ENCODE results near the gene TRMT61B.

The TRMT61B gene

GRCh38 chr2:28869494-28870145 is 489 bp downstream of the TRMT61B start:
- DNase-seq (ENCODE audit: low read depth, low spot score) = no peak
- H3K27ac ChIP-seq = peak overlapping the region; percentile 50

DNA sequence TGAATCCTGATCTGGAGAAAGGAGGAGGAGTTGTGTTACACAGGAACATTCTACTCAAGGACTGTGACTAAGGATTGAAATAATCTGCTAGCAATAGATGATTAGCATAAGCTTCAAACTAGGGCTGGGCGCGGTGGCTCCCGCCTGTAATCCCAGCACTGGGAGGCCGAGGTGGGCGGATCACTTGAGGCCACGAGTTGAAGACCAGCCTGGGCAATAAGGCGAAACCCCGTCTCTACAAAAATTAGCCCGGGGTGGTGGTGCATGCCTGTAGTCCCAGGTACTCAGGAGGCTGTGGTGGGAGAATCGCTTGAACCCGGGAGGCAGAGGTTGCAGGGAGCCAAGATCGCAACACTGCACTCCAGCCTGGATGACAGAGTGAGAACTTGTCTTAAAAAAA is 1.5 kb downstream of the TRMT61B start:
- DNase-seq (ENCODE audit: low read depth, low spot score) = no peak
- H3K27ac ChIP-seq = no peak overlapping the region

GRCh38 chr2:28855977-28856376 is 14.1 kb downstream of the TRMT61B start:
- no peak overlapping the region for H3K27ac ChIP-seq
- no peak for DNase-seq (ENCODE audit: low read depth, low spot score)

DNA sequence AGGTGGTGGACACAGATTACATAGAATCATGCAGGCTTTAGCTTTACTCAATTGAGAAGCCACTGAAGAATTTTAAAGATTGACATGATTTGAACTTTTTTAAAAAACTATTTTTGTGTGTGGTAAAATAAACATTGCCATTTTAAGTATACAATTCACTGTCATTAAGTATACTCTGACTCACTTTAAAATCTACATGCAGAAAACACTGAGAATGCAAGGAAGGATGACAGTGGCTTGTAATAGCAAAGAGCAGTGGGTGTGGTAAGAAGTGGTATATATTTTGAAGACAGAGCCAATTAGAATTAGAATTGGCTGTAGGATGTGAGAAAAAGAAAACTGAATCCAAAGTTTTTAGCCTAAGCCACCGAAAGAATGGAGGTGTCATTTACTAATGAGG is 14.9 kb downstream of the TRMT61B start:
- H3K27ac ChIP-seq = no peak overlapping the region
- no peak for DNase-seq (ENCODE audit: low read depth, low spot score)

GRCh38 chr2:28842042-28842441 is 28.1 kb downstream of the TRMT61B start:
- no peak for DNase-seq (ENCODE audit: low read depth, low spot score)
- H3K27ac ChIP-seq = no peak overlapping the region

DNA sequence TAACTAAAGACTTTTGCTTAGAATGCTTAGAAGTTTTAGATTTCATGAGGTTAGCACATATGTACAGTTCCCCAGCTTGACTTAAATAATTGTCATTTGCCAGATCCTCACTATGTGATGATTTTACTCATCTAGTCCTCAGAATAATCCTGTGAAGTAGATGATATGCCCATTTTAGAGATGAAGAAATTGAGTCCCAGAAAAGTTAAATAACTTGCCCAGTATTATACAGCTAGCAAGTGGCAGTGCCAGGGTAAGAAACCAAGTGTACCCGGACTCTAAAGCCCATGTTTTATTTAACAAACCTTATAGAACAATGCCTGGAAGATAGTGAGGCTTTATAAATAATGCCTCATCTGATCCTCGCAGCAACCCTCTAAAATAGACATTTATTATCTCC is 31.1 kb downstream of the TRMT61B start:
- no peak for DNase-seq (ENCODE audit: low read depth, low spot score)
- H3K27ac ChIP-seq = no peak overlapping the region

DNA sequence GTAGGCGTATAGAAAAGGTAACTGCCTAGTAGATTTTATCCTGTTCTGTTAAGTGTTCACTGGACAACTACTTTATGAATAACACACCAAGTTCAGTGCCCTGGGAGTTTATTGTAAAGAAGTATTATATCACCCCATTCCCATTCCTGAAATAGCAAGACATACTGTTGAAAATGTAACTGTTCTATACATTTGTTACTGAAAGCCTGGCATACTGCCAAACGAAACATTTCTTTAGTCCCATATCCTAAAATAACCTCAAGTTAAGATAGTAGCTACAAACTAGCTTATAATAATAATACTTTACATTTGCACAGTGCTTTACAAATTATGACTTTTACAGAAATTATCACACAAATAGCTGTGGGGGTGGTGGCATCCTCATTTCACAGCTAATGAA is 34.3 kb downstream of the TRMT61B start:
- no peak overlapping the region for H3K27ac ChIP-seq
- DNase-seq (ENCODE audit: low read depth, low spot score) = no peak

DNA sequence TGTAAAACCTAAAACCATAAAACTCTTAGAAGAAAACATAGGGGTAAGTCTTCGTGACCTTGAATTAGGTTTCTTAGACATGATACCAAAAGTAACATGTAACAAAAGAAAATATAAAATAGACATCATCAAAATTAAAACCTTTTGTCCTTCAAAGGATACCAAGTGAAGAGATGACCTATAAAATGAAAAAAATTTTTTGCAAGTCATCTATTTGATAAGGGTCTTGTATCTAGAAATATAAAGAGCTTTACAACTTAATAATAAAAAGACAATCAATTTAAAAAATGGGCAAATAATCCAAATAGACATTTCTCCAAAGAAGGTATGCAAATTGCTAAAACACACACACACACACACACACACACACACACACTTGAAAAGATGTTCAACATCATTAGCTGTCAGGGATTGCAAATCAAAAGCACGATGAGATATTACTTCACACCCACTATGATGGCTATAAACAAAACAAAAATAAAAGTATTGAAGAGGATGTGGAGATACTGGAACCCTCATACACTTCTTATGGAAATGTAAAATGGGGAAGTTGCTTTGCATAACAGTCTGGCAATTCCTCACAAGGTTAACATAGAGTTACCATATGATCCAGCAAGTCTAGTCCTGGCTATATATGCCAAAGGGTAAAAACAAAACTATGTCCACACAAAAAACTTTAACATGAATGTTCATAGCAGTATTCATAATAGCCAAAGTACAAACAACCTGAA is 36.2 kb downstream of the TRMT61B start:
- DNase-seq (ENCODE audit: low read depth, low spot score) = no peak
- no peak overlapping the region for H3K27ac ChIP-seq

DNA sequence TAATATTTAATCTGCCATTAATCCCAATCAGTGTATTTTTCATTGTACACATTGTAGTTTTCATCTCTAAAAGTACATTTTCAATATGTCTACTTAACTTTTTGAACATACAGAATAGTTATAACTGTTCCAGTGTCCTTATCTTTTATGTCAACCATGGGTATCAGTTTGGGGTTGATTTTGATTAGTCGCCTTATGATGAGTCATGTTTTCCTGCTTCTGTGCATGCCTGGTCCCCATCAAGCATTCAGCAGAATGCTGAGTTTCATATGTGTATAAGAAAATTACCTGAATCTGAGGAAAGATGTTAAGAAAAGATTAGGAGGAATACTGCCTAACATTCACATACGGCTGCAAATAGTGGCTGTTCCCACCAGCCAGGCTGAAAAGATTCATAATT is 41.7 kb downstream of the TRMT61B start:
- H3K27ac ChIP-seq = no peak overlapping the region
- no peak for DNase-seq (ENCODE audit: low read depth, low spot score)

DNA sequence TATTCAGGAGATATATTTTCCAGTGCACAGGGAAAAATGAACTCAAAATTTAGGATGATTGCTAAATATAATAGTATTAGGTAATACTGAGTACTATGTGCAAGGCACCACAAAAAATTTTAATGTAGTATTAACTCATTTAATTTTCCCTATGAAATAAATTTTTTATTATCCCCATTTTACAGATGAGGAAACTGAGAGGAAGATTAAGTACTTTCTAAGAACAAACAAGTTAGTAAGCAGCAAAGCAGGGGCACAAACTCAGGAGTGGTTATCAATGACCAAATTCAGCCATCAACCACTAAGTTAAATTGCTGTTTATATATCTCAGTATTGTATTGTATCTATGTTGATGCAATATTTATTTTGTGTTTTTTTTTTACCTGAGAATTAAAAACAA is 45.2 kb downstream of the TRMT61B start:
- H3K27ac ChIP-seq = no peak overlapping the region
- no peak for DNase-seq (ENCODE audit: low read depth, low spot score)

DNA sequence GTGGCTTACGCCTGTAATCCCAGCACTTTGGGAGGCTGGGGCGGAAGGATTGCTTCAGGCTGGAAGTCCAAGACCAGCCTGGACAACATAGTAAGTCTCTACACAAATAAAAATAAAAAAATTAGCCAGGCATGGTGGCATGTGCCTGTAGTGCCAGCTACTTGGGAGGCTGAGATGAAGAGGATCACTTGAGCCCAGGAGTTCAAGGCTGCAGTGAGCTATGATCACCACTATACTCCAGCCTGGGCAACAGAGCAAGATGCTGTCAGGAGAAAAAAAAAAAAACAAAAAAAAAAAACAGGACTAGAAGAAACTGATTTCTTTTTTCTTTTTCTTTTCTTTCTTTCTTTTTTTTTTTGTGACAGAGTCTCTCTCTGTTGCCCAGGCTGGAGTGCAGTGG is 45.9 kb downstream of the TRMT61B start:
- no peak overlapping the region for H3K27ac ChIP-seq
- DNase-seq (ENCODE audit: low read depth, low spot score) = no peak

- H3K27ac ChIP-seq = no peak overlapping the region
- DNase-seq (ENCODE audit: low read depth, low spot score) = no peak
Observed at GRCh38 chr2:28822036-28822435, 48.1 kb downstream of the TRMT61B start.

DNA sequence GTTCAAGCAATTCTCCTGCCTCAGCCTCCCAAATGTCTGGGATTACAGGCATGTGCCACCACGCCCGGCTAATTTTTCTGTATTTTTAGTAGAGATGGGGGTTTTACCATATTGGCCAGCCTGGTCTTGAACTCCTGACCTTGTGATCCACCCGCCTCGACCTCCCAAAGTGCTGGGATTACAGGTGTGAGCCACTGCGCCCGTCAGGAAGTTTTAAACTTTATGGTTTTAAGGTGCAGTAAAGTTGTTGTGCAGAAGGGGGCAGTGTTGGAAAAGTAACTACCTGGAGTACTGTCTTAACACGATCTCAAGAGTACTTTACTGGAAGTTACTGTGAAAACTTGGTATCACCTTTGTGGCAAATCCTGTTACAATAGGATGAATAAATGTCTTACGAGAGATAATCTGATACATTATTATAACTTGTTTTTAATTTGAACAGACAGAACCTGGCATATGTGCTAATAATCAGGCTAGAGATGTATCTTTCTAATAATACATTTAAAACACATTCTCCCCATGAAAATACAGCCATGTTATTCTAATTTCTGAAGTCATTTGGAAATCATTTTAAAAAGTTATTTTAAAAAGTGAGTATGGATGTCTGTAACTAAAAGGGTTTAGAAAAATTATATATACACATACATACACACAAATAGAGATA is 48.7 kb downstream of the TRMT61B start:
- no peak for DNase-seq (ENCODE audit: low read depth, low spot score)
- no peak overlapping the region for H3K27ac ChIP-seq

GRCh38 chr2:28818053-28818452 is 52.1 kb downstream of the TRMT61B start:
- no peak for DNase-seq (ENCODE audit: low read depth, low spot score)
- H3K27ac ChIP-seq = no peak overlapping the region

GRCh38 chr2:28810384-28811285 is 59.5 kb downstream of the TRMT61B start, which contains the start of gene SPDYA:
Gene SPDYA (plus strand): TSS chr2:28810834. CDS start chr2:28816015, 5,181 bp downstream.
- peak within 1 kb of the TSS; percentile 4 for H3K27ac ChIP-seq
- DNase-seq (ENCODE audit: low read depth, low spot score) = no peak

- peak overlapping the region; percentile 4 for H3K27ac ChIP-seq
- no peak for DNase-seq (ENCODE audit: low read depth, low spot score)
Observed at GRCh38 chr2:28809927-28810326, 60.2 kb downstream of the TRMT61B start.

- no peak for DNase-seq (ENCODE audit: low read depth, low spot score)
- peak overlapping the region; percentile 15 for H3K27ac ChIP-seq
Observed at GRCh38 chr2:28802975-28803429, 67.1 kb downstream of the TRMT61B start.

DNA sequence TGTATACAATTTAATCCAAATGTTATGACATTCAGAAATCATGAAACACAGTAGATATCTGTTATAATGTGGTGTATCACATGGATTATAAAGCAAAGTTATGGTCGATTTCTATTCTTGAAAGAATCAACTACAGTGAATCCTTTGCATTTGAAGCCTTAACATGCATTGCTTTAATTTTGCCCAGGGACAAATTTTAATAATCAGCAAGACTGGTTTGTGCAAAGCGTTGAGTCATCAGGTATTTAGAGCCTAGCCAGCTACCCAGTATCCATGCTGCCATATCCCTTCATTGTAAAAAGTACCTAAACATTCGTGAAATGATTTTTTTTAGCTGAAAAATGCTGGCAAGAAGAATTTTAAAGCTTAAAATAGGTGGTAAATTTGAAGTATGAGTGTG is 68.4 kb downstream of the TRMT61B start:
- no peak for DNase-seq (ENCODE audit: low read depth, low spot score)
- peak overlapping the region; percentile 12 for H3K27ac ChIP-seq
